GM18870 (cell line): ENCODE results near the gene KLK10.
"Not testable (repeated sequence)": the region's sequence is repeated elsewhere in the genome, so short reads cannot be mapped to it uniquely, and the experiment has no call there.

ENCODE experiments used
- ATAC-seq: cut with Tn5 transposase; IDR thresholded peaks from one replicate; pipeline ENCODE4 v1.9.1; 2021; ENCODE audit warnings: moderate library complexity; ENCODE audit not compliant: unreplicated experiment

KLK10 gene

GRCh38 chr19:50972795-50973376 lies 46.6 kb downstream of the KLK10 start:
- ATAC-seq, result no peak

GRCh38 chr19:50969810-50970209 lies 49.7 kb downstream of the KLK10 start:
- ATAC-seq, result not testable (repeated sequence)

GRCh38 chr19:50969413-50969760 lies 50.1 kb downstream of the KLK10 start, which contains the start of gene KLK6:
KLK6 (minus strand) TSS chr19:50969591; CDS start chr19:50968104, 1,487 bp downstream.
- ATAC-seq, result no peak

- ATAC-seq, result no peak
Measured at GRCh38 chr19:50968716-50969412, 50.6 kb downstream of the KLK10 start.

GRCh38 chr19:50967929-50968715 lies 51.4 kb downstream of the KLK10 start:
- ATAC-seq, result no peak

- no peak for ATAC-seq
Measured at GRCh38 chr19:50964266-50964665, 55.2 kb downstream of the KLK10 start.

GRCh38 chr19:50963381-50963780 lies 56.1 kb downstream of the KLK10 start:
- ATAC-seq, result no peak
